ENCODE results near the gene PDXK.

DNA sequence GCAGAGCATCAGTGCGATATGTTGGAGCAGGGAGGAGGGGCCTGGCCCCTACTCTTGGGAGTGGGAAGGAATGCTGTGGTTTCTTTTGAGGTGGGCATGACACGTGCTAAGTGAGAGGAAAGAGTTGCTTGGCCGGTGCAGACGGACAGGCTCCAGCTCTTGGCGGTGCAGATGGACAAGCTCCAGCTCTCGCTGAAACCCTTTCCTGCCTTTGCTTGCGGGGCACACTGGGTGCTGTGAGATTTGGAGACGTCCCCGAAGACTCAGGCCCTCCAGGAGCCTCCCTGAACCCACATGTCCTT lies 15.9 kb downstream of the PDXK start:
- TF ChIP-seq YY1 (IDR thresholded peaks at IDR 0.05; ENCODE audit: borderline replicate concordance in 1 of 3, control insufficient read depth in 1 of 3, extremely low read depth in 1 of 3, insufficient read depth in 3 of 3, insufficient read length in 1 of 3, insufficient replicate concordance in 2 of 3, low read depth in 1 of 3, low read length in 2 of 3) (no peak), SP2 (IDR thresholded peaks at IDR 0.05; ENCODE audit: extremely low read depth, low read depth, low read length, poor library complexity, severe bottlenecking) (no peak), HDAC2 (IDR thresholded peaks at IDR 0.05) (no peak), ZNF324 (CRISPR knock-in tag; IDR thresholded peaks at IDR 0.05) (no peak), NUFIP1 (IDR thresholded peaks at IDR 0.05; ENCODE audit: partially characterized antibody) (no peak), BRCA1 (IDR thresholded peaks at IDR 0.05) (no peak), BRCA1 (CRISPR knock-in tag; IDR thresholded peaks at IDR 0.05) (no peak), KLF16 (IDR thresholded peaks at IDR 0.05) (no peak), TAF1 (IDR thresholded peaks at IDR 0.05; ENCODE audit: control insufficient read depth, extremely low read depth, insufficient read depth, low read length, severe bottlenecking) (no peak), ZNF24 (IDR thresholded peaks at IDR 0.05) (no peak)
- TF ChIP-seq, protein P1, sequence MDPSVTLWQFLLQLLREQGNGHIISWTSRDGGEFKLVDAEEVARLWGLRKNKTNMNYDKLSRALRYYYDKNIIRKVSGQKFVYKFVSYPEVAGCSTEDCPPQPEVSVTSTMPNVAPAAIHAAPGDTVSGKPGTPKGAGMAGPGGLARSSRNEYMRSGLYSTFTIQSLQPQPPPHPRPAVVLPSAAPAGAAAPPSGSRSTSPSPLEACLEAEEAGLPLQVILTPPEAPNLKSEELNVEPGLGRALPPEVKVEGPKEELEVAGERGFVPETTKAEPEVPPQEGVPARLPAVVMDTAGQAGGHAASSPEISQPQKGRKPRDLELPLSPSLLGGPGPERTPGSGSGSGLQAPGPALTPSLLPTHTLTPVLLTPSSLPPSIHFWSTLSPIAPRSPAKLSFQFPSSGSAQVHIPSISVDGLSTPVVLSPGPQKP (CRISPR knock-in tag; IDR thresholded peaks at IDR 0.05), result no peak
- TF ChIP-seq, protein P2, sequence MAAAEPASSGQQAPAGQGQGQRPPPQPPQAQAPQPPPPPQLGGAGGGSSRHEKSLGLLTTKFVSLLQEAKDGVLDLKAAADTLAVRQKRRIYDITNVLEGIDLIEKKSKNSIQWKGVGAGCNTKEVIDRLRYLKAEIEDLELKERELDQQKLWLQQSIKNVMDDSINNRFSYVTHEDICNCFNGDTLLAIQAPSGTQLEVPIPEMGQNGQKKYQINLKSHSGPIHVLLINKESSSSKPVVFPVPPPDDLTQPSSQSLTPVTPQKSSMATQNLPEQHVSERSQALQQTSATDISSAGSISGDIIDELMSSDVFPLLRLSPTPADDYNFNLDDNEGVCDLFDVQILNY (CRISPR knock-in tag; IDR thresholded peaks at IDR 0.05), result no peak
- TF ChIP-seq, protein P3, sequence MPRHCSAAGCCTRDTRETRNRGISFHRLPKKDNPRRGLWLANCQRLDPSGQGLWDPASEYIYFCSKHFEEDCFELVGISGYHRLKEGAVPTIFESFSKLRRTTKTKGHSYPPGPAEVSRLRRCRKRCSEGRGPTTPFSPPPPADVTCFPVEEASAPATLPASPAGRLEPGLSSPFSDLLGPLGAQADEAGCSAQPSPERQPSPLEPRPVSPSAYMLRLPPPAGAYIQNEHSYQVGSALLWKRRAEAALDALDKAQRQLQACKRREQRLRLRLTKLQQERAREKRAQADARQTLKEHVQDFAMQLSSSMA (CRISPR knock-in tag; IDR thresholded peaks at IDR 0.05), result no peak

Measured in K562 (cell line).